Effector memory CD4-positive, alpha-beta T cell (primary cell): Measurements from ENCODE around the gene KRT73.

Source experiments
- DNase-seq, 3 donors: peaks; one replicate each; pipeline ENCODE4 v3.0.0-alpha.2; 2020
- H3K27ac ChIP-seq: 2 replicates; pipeline ENCODE4 v1.7.0; 2013; ENCODE audit warnings: mild to moderate bottlenecking, low read length, moderate library complexity; ENCODE audit not compliant: insufficient read depth, poor library complexity, severe bottlenecking
- H3K27me3 ChIP-seq: replicated peaks from 2 replicates; pipeline ENCODE4 v1.7.0; 2013; ENCODE audit warnings: mild to moderate bottlenecking, low read length; ENCODE audit not compliant: insufficient read depth, control insufficient read depth, poor library complexity, severe bottlenecking
- H3K36me3 ChIP-seq: 2 replicates; pipeline ENCODE4 v1.7.0; 2013; ENCODE audit warnings: mild to moderate bottlenecking, low read length, moderate library complexity; ENCODE audit not compliant: control insufficient read depth, insufficient read depth
- H3K4me1 ChIP-seq: 2 replicates; pipeline ENCODE4 v1.7.0; 2013; ENCODE audit warnings: low read length, mild to moderate bottlenecking; ENCODE audit not compliant: control insufficient read depth, insufficient read depth, poor library complexity, severe bottlenecking
- H3K4me3 ChIP-seq: 2 replicates; pipeline ENCODE4 v1.7.0; 2013; ENCODE audit warnings: low read length, low read depth, mild to moderate bottlenecking; ENCODE audit not compliant: insufficient read depth, poor library complexity, severe bottlenecking
- H3K9me3 ChIP-seq: 2 replicates; pipeline ENCODE4 v1.7.0; 2013; ENCODE audit warnings: mild to moderate bottlenecking, low read length, moderate library complexity; ENCODE audit not compliant: control insufficient read depth

The KRT73 gene

GRCh38 chr12:52579468-52580465 lies 38.6 kb downstream of the KRT73 start:
- no peaks in the 10 kb centered on the region for H3K36me3 ChIP-seq
- no peak overlapping the region for H3K27ac ChIP-seq
- no peaks in the 10 kb centered on the region for H3K9me3 ChIP-seq
- DNase-seq: no peak
- H3K27me3 ChIP-seq: no peaks in the 10 kb centered on the region
- H3K4me3 ChIP-seq: no peak overlapping the region
- H3K4me1 ChIP-seq: no peaks in the 10 kb centered on the region

- Histone ChIP-seq H3K9me3 (no peaks in the 10 kb centered on the region), H3K4me1 (no peaks in the 10 kb centered on the region), H3K27me3 (no peaks in the 10 kb centered on the region), H3K27ac (no peak overlapping the region), H3K4me3 (no peak overlapping the region), H3K36me3 (no peaks in the 10 kb centered on the region)
- no peak for DNase-seq
Observed at GRCh38 chr12:52578469-52578868, 39.9 kb downstream of the KRT73 start.

GRCh38 chr12:52577316-52577715 lies 41.0 kb downstream of the KRT73 start:
- Histone ChIP-seq H3K4me1 (no peaks in the 10 kb centered on the region), H3K27ac (no peak overlapping the region), H3K36me3 (no peaks in the 10 kb centered on the region), H3K27me3 (no peaks in the 10 kb centered on the region), H3K4me3 (no peak overlapping the region), H3K9me3 (no peaks in the 10 kb centered on the region)
- DNase-seq: no peak

DNA sequence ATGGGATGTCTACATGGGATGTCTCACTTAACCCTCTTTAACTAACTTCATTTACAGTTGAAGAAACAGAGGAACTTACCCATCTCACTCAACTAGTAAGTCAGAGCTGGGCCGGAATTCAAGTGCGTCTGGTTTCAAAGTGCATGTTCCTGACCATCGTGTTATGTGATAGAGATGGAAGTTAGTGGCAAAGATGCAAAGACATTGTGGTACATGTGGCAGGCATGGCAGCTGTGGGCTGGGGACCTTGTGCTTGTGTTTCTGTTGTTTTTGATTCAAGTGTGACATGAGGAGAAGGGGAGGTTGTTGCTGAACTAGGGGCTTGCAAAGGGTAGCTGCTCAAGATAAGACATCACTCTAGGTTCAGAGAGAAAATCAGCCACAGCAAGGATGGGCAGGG lies 42.4 kb downstream of the KRT73 start:
- DNase-seq: no peak

DNA sequence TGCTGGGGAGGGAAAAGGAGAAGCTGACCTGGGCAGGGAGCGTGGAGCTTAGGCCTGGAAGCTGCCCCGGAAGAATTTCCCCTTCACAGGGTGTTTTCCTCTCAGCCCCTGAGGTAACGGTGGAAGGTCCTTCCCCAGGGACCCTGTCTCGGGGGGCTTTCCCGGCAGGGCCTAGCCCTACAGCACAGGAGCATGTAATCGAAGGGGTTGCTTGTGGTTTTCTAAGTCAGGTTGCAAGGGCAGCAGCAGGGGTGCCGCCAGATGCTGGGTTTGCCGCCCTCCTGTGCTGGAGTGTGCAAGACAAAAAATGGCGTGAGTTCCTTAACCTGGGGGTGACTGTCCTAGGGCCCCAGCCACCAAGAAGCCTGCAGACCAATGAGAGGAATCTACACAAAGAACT lies 43.1 kb downstream of the KRT73 start:
- Histone ChIP-seq H3K36me3 (no peaks in the 10 kb centered on the region), H3K27ac (no peak overlapping the region), H3K27me3 (no peaks in the 10 kb centered on the region), H3K4me3 (no peak overlapping the region), H3K9me3 (no peaks in the 10 kb centered on the region), H3K4me1 (no peaks in the 10 kb centered on the region)
- DNase-seq: no peak

More for the DNA sequence above, 42.4 kb downstream of the KRT73 start:
- Histone ChIP-seq H3K4me3 (no peak overlapping the region), H3K27me3 (no peaks in the 10 kb centered on the region), H3K9me3 (no peaks in the 10 kb centered on the region), H3K27ac (no peak overlapping the region), H3K4me1 (no peaks in the 10 kb centered on the region), H3K36me3 (no peaks in the 10 kb centered on the region)

- no peaks in the 10 kb centered on the region for H3K9me3 ChIP-seq
- no peaks in the 10 kb centered on the region for H3K4me1 ChIP-seq
- H3K36me3 ChIP-seq: no peaks in the 10 kb centered on the region
- H3K4me3 ChIP-seq: no peak within 1 kb of the TSS
- no peaks in the 10 kb centered on the region for H3K27me3 ChIP-seq
- no peak within 1 kb of the TSS for H3K27ac ChIP-seq
- no peak for DNase-seq
Observed at GRCh38 chr12:52573743-52574142, 44.6 kb downstream of the KRT73 start, which contains the start of gene KRT74. Gene KRT74 (minus strand): TSS chr12:52573843. CDS start chr12:52573777, 66 bp downstream.

DNA sequence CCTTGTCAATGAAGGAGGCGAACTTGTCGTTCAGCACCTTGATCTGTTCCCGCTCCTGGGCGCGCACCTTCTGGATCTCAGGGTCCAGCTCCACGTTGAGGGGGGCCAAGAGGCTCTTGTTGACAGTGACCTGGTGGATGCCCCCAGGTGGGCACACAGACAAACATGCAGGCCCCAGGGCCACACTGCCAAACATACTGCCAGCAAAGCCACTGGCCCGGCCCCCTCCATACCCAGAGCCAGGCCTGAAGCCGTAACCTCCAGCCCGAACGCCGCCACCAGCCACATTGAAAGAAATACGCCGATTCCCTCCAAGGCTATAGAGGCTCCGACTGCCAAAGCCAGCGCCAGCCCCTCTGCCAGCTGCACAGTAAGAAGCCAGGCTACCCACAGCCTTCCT lies 45.1 kb downstream of the KRT73 start:
- no peak overlapping the region for H3K27ac ChIP-seq
- H3K4me1 ChIP-seq: no peaks in the 10 kb centered on the region
- H3K9me3 ChIP-seq: no peaks in the 10 kb centered on the region
- no peak for DNase-seq
- H3K27me3 ChIP-seq: no peaks in the 10 kb centered on the region
- H3K36me3 ChIP-seq: no peaks in the 10 kb centered on the region
- H3K4me3 ChIP-seq: no peak overlapping the region

- no peak for DNase-seq
- Histone ChIP-seq H3K4me1 (no peaks in the 10 kb centered on the region), H3K36me3 (no peaks in the 10 kb centered on the region), H3K27ac (no peak overlapping the region), H3K4me3 (no peak overlapping the region), H3K9me3 (no peaks in the 10 kb centered on the region), H3K27me3 (no peaks in the 10 kb centered on the region)
Observed at GRCh38 chr12:52570511-52570910, 47.8 kb downstream of the KRT73 start.

DNA sequence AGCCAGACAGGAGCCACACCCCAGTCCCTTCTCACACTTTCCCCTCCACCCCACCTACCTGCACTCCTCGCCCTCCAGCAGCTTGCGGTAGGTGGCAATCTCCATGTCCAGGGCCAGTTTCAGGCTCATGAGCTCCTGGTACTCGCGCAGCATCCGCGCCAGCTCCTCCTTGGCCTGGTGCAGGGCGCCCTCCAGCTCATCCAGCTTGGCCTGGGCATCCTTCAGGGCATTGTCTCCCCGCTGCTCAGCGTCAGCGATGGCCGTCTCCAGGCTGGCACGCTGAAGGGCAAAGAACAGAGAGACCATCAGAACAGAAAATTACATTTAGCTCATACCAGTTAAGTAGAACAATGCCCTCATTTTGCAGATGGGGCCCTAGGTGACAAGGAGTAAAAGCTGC lies 50.2 kb downstream of the KRT73 start:
- no peaks in the 10 kb centered on the region for H3K4me1 ChIP-seq
- DNase-seq: no peak
- H3K4me3 ChIP-seq: no peak overlapping the region
- H3K36me3 ChIP-seq: no peaks in the 10 kb centered on the region
- no peak overlapping the region for H3K27ac ChIP-seq
- no peaks in the 10 kb centered on the region for H3K9me3 ChIP-seq
- H3K27me3 ChIP-seq: no peaks in the 10 kb centered on the region

- DNase-seq: no peak
- Histone ChIP-seq H3K4me3 (no peak overlapping the region), H3K27ac (no peak overlapping the region), H3K27me3 (no peaks in the 10 kb centered on the region), H3K4me1 (no peaks in the 10 kb centered on the region), H3K9me3 (no peaks in the 10 kb centered on the region), H3K36me3 (no peaks in the 10 kb centered on the region)
Observed at GRCh38 chr12:52566847-52567291, 51.5 kb downstream of the KRT73 start.
